GM19467 (cell line): ENCODE measurements around the gene CLASRP.
A peak's percentile ranks its signal among the peaks of the same experiment; 100 is the strongest.

Experiments used
- ATAC-seq: cut with Tn5 transposase; IDR thresholded peaks from one replicate; pipeline ENCODE4 v1.9.1; 2021; ENCODE audit warnings: mild to moderate bottlenecking, moderate library complexity; ENCODE audit not compliant: unreplicated experiment

CLASRP gene

DNA sequence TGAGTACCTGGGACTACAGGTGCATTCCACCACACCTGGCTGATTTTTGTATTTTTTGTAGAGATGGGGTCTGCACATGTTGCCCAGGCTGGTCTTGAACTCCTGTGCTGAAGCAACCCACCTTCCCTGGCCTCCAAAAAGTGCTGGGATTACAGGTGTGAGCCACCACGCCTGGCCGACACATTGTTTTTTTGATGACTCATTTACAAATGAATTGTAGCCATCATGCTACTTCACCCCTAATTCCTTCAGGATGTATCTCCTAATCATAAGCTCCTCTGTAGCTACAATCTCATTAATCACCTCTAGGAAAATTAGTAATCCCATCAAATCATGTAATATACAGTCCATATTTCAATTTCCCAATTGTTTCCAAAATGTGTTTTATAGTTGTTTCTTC is 19.7 kb upstream of the CLASRP start:
- ATAC-seq, result no peak

GRCh38 chr19:45020071-45020470 is 18.8 kb upstream of the CLASRP start:
- ATAC-seq, result no peak

DNA sequence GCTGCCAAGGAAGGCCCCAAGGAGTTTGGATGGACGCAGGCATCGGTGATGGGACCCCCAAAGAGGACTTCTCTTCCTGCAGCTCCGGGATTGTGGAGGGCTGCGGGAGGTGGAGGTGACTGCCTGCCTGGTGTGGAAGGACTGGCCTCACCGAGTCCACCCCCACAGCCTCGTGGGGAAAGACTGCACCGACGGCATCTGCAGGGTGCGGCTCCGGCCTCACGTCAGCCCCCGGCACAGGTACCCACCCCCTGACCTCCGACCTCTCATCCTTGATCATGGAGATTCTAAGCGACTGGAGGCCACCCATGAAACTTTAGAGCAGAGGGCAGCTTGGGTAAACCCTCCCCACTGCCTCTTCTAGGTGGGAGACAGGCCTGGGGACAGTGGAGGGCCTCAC is 16.9 kb upstream of the CLASRP start:
- no peak for ATAC-seq

DNA sequence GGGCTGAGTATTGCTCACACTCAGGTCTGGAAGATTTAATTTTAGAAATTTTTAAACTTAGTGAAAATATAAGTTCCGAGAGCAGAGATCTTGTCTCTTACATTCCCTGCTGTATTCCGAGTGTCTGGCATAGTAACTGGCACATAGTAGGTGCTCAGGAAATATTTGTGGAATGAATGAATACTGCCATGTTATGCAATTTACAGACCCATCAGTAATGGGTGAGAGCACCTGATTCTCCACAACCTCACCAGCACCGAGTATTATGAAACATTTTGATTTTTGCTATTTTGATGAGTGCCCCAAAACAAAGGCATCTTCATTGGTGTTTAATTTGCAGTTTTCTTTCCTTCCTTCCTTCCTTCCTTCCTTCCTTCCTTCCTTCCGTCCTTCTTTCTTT is 15.8 kb upstream of the CLASRP start:
- no peak for ATAC-seq

DNA sequence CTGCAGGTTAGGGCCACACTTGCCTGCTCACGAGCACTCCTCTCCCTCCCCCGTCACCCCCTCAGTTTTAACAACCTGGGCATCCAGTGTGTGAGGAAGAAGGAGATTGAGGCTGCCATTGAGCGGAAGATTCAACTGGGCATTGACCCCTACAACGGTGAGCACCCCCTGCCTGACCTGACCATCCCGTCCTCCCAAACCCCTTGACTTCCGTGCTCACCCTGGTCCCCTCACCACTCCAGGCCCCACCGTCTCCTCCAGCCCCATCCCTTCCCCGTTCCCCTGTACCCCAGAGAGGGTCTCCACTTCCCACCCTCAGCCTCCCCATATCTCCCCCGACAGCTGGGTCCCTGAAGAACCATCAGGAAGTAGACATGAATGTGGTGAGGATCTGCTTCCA is 13.6 kb upstream of the CLASRP start:
- no peak for ATAC-seq

DNA sequence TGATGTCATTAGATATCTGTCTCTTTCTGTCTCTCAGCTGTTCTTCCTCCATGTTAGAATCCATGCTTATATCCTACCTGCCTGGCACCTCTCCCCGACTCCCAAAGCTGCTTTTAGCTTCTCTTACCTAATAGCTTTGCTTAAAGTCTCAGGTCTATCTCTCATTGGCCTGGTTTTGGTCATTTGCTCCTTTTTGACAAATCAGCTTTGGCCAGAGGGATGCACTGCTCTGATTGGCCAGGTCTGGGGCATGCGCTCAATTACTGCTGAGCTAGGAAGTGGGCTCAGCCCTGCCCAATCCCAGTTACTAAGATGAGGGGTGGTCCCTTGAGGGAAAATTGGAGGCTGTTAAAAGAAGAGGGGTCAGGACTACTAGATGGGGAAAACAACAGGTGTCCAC is 11.5 kb upstream of the CLASRP start:
- ATAC-seq, result no peak

DNA sequence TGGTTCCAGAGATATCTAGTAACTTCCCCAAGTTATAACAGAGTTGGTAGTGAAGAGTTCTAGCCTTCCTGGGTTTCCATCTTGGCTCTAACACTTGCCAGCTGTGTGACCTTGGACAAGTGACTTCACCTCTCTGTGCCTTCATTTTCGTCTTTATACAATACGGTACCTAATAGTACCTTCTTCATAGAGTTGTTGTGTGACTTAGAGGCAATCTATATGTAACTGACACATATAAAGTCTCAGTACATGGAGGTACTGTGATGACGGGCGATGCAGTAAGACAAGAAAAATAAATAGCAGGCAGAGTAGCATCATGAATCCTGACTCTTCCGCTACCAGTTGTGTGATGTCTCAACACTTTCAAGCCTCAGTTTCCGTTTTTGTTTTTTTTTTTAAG is 8.0 kb upstream of the CLASRP start:
- ATAC-seq, result no peak

DNA sequence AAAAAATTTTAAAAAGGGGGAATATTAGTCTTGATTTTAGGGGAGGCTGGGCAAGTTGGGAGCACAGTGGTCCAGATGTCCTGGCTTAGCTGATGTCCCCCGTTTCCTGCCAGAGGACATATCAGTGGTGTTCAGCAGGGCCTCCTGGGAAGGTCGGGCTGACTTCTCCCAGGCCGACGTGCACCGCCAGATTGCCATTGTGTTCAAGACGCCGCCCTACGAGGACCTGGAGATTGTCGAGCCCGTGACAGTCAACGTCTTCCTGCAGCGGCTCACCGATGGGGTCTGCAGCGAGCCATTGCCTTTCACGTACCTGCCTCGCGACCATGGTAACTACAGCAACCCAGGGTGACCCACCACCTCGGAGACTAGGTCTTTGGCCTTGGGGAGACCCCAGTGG is 6.4 kb upstream of the CLASRP start:
- ATAC-seq, result no peak

GRCh38 chr19:45035755-45036154 is 3.1 kb upstream of the CLASRP start:
- ATAC-seq, result no peak

DNA sequence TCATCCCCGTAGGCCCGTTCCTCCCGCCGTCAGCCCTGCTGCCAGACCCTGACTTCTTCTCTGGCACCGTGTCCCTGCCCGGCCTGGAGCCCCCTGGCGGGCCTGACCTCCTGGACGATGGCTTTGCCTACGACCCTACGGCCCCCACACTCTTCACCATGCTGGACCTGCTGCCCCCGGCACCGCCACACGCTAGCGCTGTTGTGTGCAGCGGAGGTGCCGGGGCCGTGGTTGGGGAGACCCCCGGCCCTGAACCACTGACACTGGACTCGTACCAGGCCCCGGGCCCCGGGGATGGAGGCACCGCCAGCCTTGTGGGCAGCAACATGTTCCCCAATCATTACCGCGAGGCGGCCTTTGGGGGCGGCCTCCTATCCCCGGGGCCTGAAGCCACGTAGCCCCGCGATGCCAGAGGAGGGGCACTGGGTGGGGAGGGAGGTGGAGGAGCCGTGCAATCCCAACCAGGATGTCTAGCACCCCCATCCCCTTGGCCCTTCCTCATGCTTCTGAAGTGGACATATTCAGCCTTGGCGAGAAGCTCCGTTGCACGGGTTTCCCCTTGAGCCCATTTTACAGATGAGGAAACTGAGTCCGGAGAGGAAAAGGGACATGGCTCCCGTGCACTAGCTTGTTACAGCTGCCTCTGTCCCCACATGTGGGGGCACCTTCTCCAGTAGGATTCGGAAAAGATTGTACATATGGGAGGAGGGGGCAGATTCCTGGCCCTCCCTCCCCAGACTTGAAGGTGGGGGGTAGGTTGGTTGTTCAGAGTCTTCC is 1.3 kb upstream of the CLASRP start:
- ATAC-seq, result no peak

DNA sequence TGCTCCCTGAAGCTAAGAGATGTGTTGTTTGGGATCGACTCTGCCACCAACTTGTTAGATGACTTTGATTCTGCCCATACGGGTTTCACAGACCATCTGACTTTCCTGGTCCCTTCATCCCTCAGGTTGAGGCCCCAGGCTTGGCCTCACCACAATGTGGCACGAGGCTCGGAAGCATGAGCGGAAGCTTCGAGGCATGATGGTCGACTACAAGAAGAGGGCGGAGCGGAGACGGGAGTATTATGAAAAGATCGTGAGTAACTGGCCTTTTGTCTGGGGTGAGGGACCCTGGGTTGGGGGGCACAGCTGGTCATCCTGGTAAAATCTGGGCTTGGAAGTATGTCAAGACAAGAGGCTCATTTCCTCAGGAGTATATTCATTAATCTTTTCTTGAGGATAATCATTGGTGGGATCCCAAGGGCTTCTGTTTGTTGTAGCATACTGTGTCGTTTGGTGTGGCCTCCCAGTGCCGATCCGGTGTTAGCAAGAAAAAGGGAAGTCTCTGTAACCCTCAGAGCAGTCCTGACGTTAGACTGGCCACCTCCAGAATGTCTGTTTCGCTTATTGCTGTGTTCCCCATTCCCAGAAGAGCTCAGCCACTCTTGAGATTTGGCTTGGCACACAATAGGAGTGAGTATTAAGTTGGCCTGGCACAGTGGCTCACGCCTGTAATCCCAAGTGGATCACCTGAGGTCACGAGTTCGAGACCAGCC is 1.4 kb downstream of the CLASRP start:
- ATAC-seq, result no peak

DNA sequence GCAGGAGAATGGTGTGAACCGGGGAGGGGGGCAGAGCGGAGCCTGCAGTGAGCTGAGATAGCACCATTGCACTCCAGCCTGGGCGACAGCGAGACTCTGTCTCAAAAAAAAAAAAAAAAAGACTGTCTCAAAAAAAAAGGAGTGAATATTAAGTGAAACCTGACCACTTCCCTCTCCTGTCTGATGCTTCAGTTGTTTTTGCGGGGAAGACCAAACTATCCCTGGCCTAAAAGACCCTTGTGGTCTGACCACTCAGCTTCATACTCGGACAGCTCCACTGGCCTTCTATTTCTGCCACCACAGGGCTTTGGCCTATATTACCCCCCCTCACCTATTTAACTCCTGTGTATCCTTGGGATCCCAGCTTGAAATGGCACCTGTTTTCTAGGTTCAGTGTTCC is 2.3 kb downstream of the CLASRP start:
- no peak for ATAC-seq

DNA sequence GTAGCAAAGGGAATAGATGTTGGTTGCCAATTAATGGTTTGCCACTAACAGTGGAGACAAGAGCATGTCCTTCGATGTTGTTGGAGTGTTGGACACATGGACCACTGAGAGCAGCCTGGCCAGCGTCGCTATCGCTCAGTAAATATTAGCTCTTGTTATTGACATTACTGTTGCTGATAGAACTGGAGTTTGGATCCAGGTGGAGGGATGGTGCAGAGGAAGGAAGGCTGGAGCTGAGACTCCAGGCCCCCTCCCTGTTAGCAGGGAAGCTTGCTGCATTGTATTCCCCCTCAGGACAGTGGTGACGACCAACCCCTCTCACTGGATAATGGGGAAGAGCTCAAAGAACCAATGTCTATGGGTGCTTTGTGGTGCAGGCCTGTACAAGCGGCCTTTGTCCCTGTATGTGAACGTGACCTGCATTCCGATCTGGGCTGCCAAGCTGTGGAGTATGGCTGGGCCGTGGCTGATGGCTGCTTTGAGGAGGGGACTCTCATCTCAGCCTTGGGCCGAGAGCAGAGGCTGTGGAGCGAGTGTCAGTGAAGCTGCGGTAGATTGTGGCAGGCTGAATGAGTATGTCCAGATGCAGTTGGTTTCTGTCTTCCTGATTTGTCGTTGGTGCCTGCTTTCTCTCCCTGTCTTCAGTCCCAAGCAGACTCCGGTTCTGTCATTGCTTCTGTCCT is 7.0 kb downstream of the CLASRP start:
- ATAC-seq, result no peak

GRCh38 chr19:45046355-45046754 is 7.5 kb downstream of the CLASRP start:
- ATAC-seq, result no peak

GRCh38 chr19:45047188-45047797 is 8.4 kb downstream of the CLASRP start:
- peak; percentile 49 for ATAC-seq

DNA sequence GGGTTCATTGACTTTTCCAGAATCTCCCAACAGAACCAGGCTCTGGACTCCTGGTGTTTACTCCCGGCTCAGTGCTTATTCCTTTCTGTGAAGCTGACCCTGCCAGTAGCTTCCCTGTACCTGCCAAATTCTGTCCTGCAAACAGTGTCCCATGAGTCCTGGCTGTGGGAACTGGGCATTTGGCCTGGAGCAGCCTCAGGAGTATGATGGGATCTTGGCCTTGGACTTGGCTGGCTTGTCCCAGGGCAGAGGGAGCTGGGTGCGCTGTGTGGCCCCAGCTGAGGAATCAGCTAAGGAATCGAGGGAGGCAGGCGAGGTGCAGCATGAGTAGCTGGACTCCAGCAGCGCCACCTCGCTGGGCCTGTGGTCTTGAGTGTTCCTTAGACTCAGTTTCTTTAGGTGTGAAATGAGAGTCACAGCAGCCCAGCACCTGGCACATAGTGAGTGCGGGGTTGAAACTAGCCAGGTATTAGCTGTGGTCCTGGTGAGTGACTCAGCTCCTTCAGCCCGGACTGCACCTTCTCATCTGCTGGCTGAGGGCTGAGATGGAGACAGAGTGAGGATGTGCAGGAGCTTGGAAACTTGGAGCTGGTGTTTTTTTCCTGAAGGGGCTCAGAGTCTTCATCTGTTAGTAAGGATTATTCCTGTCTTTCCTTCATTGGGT is 10.4 kb downstream of the CLASRP start:
- ATAC-seq, result no peak

GRCh38 chr19:45050036-45050435 is 11.2 kb downstream of the CLASRP start:
- ATAC-seq, result no peak

DNA sequence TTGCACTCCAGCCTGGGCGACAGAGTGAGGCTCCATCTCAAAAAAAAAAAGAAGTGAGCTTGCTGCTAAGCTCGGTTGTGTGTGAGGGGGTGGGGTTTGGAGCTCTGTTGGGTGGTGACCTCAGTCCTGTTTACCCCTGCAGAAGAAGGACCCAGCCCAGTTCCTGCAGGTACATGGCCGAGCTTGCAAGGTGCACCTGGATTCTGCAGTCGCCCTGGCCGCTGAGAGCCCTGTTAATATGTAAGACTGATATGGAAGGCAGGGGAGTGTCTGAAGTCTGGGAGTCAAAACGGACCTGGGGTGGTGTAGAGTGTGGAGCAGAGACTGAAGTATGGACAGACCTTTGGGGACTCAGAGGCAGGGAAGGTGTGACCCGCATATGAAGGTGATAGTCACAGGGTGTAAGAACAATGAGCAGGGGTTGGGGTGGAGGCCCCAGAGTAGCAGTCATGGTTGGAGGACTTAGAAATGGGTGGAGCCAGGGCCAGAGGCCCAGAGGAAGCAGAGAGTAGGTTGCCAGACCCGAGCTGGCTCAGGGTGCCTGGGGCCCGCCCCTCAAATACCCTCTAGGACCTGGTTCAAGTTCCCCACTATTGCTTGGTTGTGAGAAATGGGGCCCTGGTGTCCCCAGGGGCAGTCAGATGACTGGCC is 13.2 kb downstream of the CLASRP start:
- no peak for ATAC-seq

GRCh38 chr19:45056831-45057230 is 18.0 kb downstream of the CLASRP start:
- no peak for ATAC-seq

GRCh38 chr19:45057444-45057843 is 18.6 kb downstream of the CLASRP start:
- no peak for ATAC-seq
